ENCODE results near the gene LPAR3.

DNA sequence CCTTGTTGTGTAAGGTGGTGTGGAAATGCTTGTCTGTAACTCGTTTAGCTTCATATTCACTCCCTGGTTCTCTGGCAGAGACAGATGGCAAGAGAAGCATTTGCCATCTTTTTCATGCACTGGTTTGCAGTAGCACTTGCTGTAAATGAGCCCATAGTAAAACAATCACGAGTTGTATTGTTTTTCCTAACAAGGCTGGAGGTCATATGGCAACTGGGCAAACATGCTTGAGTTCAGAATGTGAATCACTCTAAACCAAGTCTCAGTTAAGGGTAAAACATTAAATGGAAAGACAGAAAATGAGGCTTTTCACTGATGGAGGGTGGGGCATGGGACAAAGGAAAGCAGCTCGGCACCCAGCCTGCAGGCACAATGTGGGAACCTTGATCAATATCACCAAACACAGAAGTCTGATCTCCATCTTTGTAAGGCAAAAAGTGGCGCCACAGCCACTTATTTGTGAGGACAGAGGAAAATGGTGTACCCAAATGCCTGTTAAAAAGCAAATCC is 26.5 kb upstream of the LPAR3 start:
- TF ChIP-seq, protein P1, sequence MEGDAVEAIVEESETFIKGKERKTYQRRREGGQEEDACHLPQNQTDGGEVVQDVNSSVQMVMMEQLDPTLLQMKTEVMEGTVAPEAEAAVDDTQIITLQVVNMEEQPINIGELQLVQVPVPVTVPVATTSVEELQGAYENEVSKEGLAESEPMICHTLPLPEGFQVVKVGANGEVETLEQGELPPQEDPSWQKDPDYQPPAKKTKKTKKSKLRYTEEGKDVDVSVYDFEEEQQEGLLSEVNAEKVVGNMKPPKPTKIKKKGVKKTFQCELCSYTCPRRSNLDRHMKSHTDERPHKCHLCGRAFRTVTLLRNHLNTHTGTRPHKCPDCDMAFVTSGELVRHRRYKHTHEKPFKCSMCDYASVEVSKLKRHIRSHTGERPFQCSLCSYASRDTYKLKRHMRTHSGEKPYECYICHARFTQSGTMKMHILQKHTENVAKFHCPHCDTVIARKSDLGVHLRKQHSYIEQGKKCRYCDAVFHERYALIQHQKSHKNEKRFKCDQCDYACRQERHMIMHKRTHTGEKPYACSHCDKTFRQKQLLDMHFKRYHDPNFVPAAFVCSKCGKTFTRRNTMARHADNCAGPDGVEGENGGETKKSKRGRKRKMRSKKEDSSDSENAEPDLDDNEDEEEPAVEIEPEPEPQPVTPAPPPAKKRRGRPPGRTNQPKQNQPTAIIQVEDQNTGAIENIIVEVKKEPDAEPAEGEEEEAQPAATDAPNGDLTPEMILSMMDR (conservative IDR thresholded peaks at IDR 0.05; ENCODE audit: low read depth, low read length) = no peak
- TF ChIP-seq POLR2A (IDR thresholded peaks at IDR 0.05; ENCODE audit: low read depth, low read length) = no peak
- TF ChIP-seq, protein P2, sequence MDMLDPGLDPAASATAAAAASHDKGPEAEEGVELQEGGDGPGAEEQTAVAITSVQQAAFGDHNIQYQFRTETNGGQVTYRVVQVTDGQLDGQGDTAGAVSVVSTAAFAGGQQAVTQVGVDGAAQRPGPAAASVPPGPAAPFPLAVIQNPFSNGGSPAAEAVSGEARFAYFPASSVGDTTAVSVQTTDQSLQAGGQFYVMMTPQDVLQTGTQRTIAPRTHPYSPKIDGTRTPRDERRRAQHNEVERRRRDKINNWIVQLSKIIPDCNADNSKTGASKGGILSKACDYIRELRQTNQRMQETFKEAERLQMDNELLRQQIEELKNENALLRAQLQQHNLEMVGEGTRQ (IDR thresholded peaks at IDR 0.05; ENCODE audit: low read depth, low read length) = no peak
- TF ChIP-seq RCOR1 (IDR thresholded peaks at IDR 0.05; ENCODE audit: insufficient replicate concordance, low read length) = no peak
- no peak for TF ChIP-seq BHLHE40 (IDR thresholded peaks at IDR 0.05; ENCODE audit: low read depth, low read length)
- TF ChIP-seq MAZ (IDR thresholded peaks at IDR 0.05; ENCODE audit: borderline replicate concordance, low read depth, low read length) = no peak
- no peak for TF ChIP-seq RAD21 (IDR thresholded peaks at IDR 0.05; ENCODE audit: low read length)

Measured in IMR-90 (cell line).